SU-DHL-6 (cell line): ENCODE measurements around the gene FYB1.

Experiments used
- EZH2phosphoT487 ChIP-seq: fragments of 200-600 bp; sonication (generic), shearing (Covaris generic); conservative IDR thresholded peaks from 2 replicates; pipeline ENCODE4 v1.6.1; 2018; ENCODE audit warnings: mild to moderate bottlenecking, antibody characterized with exemption, low read length, moderate library complexity, mixed read lengths
- TF ChIP-seq, protein P1 (sequence below): fragments of 200-600 bp; sonication (generic); IDR thresholded peaks from one replicate; pipeline ENCODE4 v1.5.1; 2017; ENCODE audit warnings: antibody characterized with exemption, mild to moderate bottlenecking, low read length, moderate library complexity; ENCODE audit not compliant: insufficient read depth, poor library complexity, severe bottlenecking

DNA sequence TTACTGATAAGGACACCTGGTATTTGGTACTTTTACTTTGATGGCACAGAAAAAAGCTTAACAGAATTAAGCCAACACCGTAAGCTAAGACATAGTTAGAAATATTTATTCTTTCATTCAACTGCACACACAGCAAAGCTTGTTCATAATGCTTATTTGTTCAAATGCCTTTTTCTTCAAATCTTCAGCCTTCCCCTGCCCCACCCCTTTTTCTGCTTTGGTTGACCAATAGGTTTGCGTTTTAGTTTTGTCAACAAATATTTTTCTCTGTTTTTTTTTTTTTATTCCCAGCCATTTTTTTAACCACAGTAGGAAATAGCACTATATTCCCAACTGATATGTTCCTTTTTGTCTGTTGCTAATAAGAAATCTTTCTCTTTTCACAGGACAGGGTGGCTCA lies 140.2 kb downstream of the FYB1 start:
- TF ChIP-seq, protein P1, sequence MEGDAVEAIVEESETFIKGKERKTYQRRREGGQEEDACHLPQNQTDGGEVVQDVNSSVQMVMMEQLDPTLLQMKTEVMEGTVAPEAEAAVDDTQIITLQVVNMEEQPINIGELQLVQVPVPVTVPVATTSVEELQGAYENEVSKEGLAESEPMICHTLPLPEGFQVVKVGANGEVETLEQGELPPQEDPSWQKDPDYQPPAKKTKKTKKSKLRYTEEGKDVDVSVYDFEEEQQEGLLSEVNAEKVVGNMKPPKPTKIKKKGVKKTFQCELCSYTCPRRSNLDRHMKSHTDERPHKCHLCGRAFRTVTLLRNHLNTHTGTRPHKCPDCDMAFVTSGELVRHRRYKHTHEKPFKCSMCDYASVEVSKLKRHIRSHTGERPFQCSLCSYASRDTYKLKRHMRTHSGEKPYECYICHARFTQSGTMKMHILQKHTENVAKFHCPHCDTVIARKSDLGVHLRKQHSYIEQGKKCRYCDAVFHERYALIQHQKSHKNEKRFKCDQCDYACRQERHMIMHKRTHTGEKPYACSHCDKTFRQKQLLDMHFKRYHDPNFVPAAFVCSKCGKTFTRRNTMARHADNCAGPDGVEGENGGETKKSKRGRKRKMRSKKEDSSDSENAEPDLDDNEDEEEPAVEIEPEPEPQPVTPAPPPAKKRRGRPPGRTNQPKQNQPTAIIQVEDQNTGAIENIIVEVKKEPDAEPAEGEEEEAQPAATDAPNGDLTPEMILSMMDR: no peak
- no peak for TF ChIP-seq EZH2phosphoT487
